Effector memory CD4-positive, alpha-beta T cell (primary cell): ENCODE results near the gene AKT1S1.

Experiments
- DNase-seq, 3 donors: peaks; one replicate each; pipeline ENCODE4 v3.0.0-alpha.2; 2020
- H3K27ac ChIP-seq: 2 replicates; pipeline ENCODE4 v1.7.0; 2013; ENCODE audit warnings: mild to moderate bottlenecking, low read length, moderate library complexity; ENCODE audit not compliant: insufficient read depth, poor library complexity, severe bottlenecking
- H3K27me3 ChIP-seq: replicated peaks from 2 replicates; pipeline ENCODE4 v1.7.0; 2013; ENCODE audit warnings: mild to moderate bottlenecking, low read length; ENCODE audit not compliant: insufficient read depth, control insufficient read depth, poor library complexity, severe bottlenecking
- H3K36me3 ChIP-seq: 2 replicates; pipeline ENCODE4 v1.7.0; 2013; ENCODE audit warnings: mild to moderate bottlenecking, low read length, moderate library complexity; ENCODE audit not compliant: control insufficient read depth, insufficient read depth
- H3K4me1 ChIP-seq: 2 replicates; pipeline ENCODE4 v1.7.0; 2013; ENCODE audit warnings: low read length, mild to moderate bottlenecking; ENCODE audit not compliant: control insufficient read depth, insufficient read depth, poor library complexity, severe bottlenecking
- H3K4me3 ChIP-seq: 2 replicates; pipeline ENCODE4 v1.7.0; 2013; ENCODE audit warnings: low read length, low read depth, mild to moderate bottlenecking; ENCODE audit not compliant: insufficient read depth, poor library complexity, severe bottlenecking
- H3K9me3 ChIP-seq: 2 replicates; pipeline ENCODE4 v1.7.0; 2013; ENCODE audit warnings: mild to moderate bottlenecking, low read length, moderate library complexity; ENCODE audit not compliant: control insufficient read depth

AKT1S1 gene

DNA sequence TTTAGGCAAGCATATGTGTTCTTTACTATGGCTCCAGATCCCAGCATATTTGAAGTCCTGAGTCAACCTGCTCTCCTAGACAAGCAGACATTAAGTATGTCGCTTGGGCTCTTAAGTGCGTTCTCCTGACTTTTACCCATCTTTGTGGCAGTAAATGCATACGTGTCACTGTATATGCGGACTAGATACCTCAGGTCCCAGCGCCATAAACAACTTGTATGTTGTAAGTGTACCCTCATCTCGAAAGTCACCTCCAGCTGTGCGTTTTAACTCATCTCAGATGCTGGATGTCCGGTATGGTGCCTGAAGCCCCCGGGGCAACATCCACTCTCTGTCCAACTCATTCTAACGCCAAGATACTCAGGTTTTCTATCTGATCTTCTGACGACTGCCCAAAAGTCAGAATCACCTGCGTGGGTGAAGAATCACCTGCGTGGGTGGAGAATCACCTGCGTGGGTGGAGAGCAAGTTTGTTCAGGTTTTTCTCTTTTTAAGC lies 24.5 kb downstream of the AKT1S1 start:
- no peak overlapping the region for H3K27ac ChIP-seq
- H3K4me1 ChIP-seq, result peaks cover 3% of the 10 kb centered on the region
- peaks cover 20% of the 10 kb centered on the region for H3K36me3 ChIP-seq
- H3K4me3 ChIP-seq, result no peak overlapping the region
- H3K9me3 ChIP-seq, result no peaks in the 10 kb centered on the region
- DNase-seq, result no peak
- H3K27me3 ChIP-seq, result no peaks in the 10 kb centered on the region

GRCh38 chr19:49851456-49852259 lies 25.5 kb downstream of the AKT1S1 start:
- H3K4me3 ChIP-seq, result peak overlapping the region; percentile 98
- H3K27me3 ChIP-seq, result no peaks in the 10 kb centered on the region
- H3K4me1 ChIP-seq, result peaks cover 3% of the 10 kb centered on the region
- peak in 1 of 3 donors; percentile 15 for DNase-seq
- H3K27ac ChIP-seq, result peak overlapping the region; percentile 40
- no peaks in the 10 kb centered on the region for H3K9me3 ChIP-seq
- peaks cover 16% of the 10 kb centered on the region for H3K36me3 ChIP-seq

- Histone ChIP-seq H3K27ac (peak within 1 kb of the TSS; percentile 95), H3K27me3 (no peaks in the 10 kb centered on the region), H3K9me3 (no peaks in the 10 kb centered on the region), H3K36me3 (peaks cover 8% of the 10 kb centered on the region), H3K4me3 (peak within 1 kb of the TSS; percentile 98), H3K4me1 (peaks cover 3% of the 10 kb centered on the region)
- DNase-seq, result peak; percentile 76 to 82 (median 78)
Measured at GRCh38 chr19:49850487-49851342, 26.4 kb downstream of the AKT1S1 start, which contains the start of gene PTOV1. Gene PTOV1 (plus strand): TSS chr19:49851159.

DNA sequence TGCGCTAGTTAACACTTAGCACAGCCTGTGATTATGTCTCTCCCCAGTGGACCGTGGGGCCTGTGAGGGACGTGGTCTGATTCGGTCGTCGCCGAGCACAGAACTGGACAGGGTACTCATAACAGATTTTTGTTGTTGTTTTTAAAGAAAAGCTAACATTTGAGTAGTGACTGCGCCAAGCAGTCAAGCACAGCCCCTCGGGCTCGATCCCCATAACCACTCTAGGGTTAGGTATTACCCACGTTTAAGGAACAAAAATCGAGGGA lies 27.0 kb downstream of the AKT1S1 start:
- H3K9me3 ChIP-seq, result no peaks in the 10 kb centered on the region
- peaks cover 3% of the 10 kb centered on the region for H3K4me1 ChIP-seq
- peak overlapping the region; percentile 98 for H3K4me3 ChIP-seq
- DNase-seq, result no peak
- H3K27me3 ChIP-seq, result no peaks in the 10 kb centered on the region
- peak overlapping the region; percentile 95 for H3K27ac ChIP-seq
- peaks cover 3% of the 10 kb centered on the region for H3K36me3 ChIP-seq

DNA sequence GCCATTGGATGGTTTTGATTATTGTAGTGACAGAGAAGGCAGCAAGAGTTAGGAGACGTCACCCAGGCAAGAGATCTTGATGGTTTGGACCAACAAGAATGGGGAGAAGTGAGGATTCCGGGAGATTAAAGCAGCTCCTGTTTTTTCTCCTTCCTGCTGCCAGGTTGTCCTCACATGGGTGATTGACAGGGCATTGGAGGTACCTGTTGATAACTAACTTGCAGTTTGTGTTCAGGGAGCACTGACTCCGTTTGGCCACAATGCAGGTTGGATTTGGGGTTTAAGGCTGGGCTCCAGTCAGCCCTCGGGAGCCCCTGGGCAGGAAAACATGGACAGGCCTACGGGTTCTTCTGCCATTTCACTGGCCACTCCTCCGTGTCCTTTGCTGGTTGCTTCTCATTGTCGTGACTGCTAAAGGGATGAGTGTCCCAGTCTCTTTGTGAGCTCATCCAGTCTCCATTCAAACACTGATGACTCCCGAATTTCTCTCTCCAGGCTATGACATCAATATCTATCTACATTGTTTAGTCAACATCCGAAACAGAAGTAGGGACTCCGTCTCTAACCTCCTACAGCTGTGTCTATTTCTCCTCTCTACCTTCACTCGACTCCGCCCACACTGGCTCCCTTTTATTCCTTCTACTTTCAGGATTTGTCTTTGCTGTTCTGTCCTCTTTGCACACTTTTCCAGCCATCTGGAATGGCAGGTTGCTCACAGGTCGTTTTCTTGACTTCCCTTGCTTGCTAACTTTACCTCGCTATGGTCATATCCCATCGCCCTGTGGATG lies 27.5 kb downstream of the AKT1S1 start:
- H3K27me3 ChIP-seq, result no peaks in the 10 kb centered on the region
- H3K4me1 ChIP-seq, result peaks cover 3% of the 10 kb centered on the region
- H3K9me3 ChIP-seq, result no peaks in the 10 kb centered on the region
- H3K4me3 ChIP-seq, result no peak overlapping the region
- H3K27ac ChIP-seq, result no peak overlapping the region
- H3K36me3 ChIP-seq, result no peaks in the 10 kb centered on the region
- DNase-seq, result no peak

DNA sequence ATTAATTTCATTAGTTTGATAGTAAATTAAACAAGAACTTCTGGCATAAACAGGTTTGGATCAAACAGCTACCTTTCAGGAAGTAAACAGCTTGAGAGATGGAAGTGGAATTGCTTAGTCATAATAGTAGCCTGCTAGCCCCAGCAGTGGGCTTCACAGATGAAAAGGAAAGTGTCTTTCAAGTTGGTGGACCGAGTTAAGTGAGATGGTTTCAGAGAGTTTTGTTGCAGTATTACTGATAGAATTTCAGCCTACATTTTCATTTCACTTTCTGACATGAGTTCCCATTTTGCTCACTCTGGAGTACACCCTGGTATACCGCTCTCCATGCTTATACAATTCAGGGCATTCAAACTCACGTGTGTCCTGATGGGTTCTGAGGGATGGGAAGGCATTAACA lies 28.2 kb downstream of the AKT1S1 start:
- Histone ChIP-seq H3K27ac (no peak overlapping the region), H3K9me3 (no peaks in the 10 kb centered on the region), H3K4me3 (no peak overlapping the region), H3K4me1 (peaks cover 3% of the 10 kb centered on the region), H3K36me3 (no peaks in the 10 kb centered on the region), H3K27me3 (no peaks in the 10 kb centered on the region)
- DNase-seq, result no peak

DNA sequence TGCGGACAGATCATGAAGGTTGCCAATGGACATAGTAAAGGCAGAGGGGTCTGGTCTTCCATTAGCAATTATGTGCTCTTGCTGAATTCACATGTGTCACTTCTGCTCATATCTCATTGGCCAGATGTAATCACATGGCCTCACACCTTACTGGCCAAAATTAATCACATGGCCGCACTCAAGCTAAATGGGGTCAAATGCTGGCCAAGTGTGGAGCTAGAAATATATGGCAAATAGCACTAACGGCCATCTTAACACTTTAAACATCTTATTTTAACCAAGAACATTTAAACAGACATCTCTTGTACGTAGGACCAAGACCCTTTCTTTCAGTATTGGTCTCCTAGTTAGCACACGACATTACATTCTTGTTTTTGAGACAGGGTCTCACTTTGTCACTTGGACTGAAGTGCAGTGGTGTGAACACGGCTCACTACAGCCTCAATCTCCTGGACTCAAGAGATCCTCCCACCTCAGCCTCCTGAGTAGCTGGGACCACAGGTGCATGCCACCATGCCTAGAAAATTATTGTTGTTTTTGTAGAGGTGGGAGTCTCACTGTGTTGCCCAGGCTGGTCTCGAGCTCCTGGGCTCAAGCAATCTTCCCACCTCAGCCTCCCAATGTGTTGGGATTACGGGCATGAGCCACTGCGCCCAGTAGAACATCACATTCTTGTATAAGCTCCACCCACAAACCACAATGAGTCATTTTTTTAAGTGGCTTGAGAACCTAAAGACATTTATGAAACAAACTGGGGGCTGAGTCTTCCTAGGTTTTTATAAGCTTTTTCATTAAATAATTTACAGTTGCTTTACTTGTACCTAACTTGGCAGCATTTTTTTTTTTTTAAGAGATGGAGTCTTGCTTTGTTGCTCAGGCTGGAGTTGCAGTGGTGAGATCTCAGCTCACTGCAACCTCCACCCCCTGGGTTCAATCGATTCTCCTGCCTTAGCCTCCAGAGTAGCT lies 29.1 kb downstream of the AKT1S1 start:
- Histone ChIP-seq H3K27me3 (no peaks in the 10 kb centered on the region), H3K27ac (no peak overlapping the region), H3K9me3 (no peaks in the 10 kb centered on the region), H3K36me3 (no peaks in the 10 kb centered on the region), H3K4me3 (no peak overlapping the region), H3K4me1 (peaks cover 3% of the 10 kb centered on the region)
- DNase-seq, result no peak

- no peak for DNase-seq
- Histone ChIP-seq H3K4me1 (no peaks in the 10 kb centered on the region), H3K4me3 (no peak overlapping the region), H3K27ac (no peak overlapping the region), H3K27me3 (no peaks in the 10 kb centered on the region), H3K36me3 (no peaks in the 10 kb centered on the region), H3K9me3 (no peaks in the 10 kb centered on the region)
Measured at GRCh38 chr19:49846408-49846807, 30.7 kb downstream of the AKT1S1 start.

DNA sequence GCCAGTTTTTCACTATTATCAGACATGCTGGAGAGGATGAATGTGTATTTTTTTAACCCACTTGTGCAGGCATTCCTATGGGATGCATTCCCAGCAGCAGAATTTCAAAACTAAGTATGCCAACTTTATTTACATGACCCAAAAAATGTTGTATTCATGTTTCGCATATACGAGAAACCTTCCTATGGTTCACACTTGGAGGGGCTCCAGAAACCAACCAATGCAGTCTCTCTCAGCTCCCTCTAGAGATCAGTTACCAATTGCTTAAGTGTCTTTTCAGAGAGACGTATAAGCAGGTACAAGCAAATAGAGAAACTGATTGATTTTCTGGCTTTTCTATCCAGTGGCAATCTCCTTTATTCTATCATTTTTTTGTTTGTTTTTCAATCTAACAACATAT lies 31.7 kb downstream of the AKT1S1 start:
- no peak for DNase-seq
- Histone ChIP-seq H3K4me1 (no peaks in the 10 kb centered on the region), H3K27ac (no peak overlapping the region)

More for the DNA sequence above, 31.7 kb downstream of the AKT1S1 start:
- Histone ChIP-seq H3K4me3 (no peak overlapping the region), H3K36me3 (no peaks in the 10 kb centered on the region), H3K27me3 (no peaks in the 10 kb centered on the region), H3K9me3 (no peaks in the 10 kb centered on the region)
